Neural cell (in vitro differentiated cells): ENCODE measurements around the gene GPHN. TPM values are rescaled to one million over a fixed set of nuclear protein-coding genes. Genes with fewer than 3 reads are reported as not detected.

Experiments
- H2AFZ ChIP-seq: fragments of 200-600, 300-800 bp; sonication (generic), shearing (Covaris generic); 2 replicates; pipeline ENCODE4 v1.6.0; 2014; ENCODE audit warnings: low read depth, mild to moderate bottlenecking, antibody characterized with exemption, low read length, moderate library complexity
- H3F3A ChIP-seq: fragments of 200-600 bp; shearing (Covaris generic); 2 replicates; pipeline ENCODE4 v1.6.1; 2016; ENCODE audit warnings: mild to moderate bottlenecking, moderate library complexity, mixed read lengths, antibody characterized with exemption, low read length; ENCODE audit not compliant: insufficient read depth, poor library complexity, severe bottlenecking
- H3K27ac ChIP-seq: fragments of 200-600, 300-800 bp; sonication (generic), shearing (Covaris generic); 2 replicates; pipeline ENCODE4 v1.5.1; 2014; ENCODE audit warnings: mild to moderate bottlenecking, low read length, moderate library complexity
- H3K27me3 ChIP-seq: fragments of 300-800, 200-600 bp; sonication (generic), shearing (Covaris generic); 2 replicates; pipeline ENCODE4 v1.6.0; 2014; ENCODE audit warnings: mild to moderate bottlenecking, low read depth, low read length, moderate library complexity; ENCODE audit not compliant: insufficient read depth
- H3K36me3 ChIP-seq: fragments of 300-800, 200-600 bp; sonication (generic), shearing (Covaris generic); 2 replicates; pipeline ENCODE4 v1.5.1; 2014; ENCODE audit warnings: mild to moderate bottlenecking, antibody characterized with exemption, low read length, moderate library complexity; ENCODE audit not compliant: insufficient read depth
- H3K4me2 ChIP-seq: fragments of 300-800, 200-600 bp; sonication (generic), shearing (Covaris generic); 2 replicates; pipeline ENCODE4 v1.6.0; 2014; ENCODE audit warnings: mild to moderate bottlenecking, low read length
- H3K4me3 ChIP-seq: fragments of 300-800, 200-600 bp; sonication (generic), shearing (Covaris generic); 2 replicates; pipeline ENCODE4 v1.5.1; 2014; ENCODE audit warnings: mild to moderate bottlenecking, low read length, moderate library complexity
- H3K79me2 ChIP-seq: fragments of 200-600 bp; shearing (Covaris generic); replicated peaks from 2 replicates; pipeline ENCODE4 v1.6.0; 2014; ENCODE audit warnings: mild to moderate bottlenecking, low read length, moderate library complexity; ENCODE audit not compliant: insufficient read depth
- H3K9ac ChIP-seq: fragments of 300-800, 200-600 bp; sonication (generic), shearing (Covaris generic); 2 replicates; pipeline ENCODE4 v1.6.1; 2016; ENCODE audit warnings: mild to moderate bottlenecking, low read length, mixed read lengths
- H3K9me2 ChIP-seq: fragments of 200-600 bp; shearing (Covaris generic); 2 replicates; pipeline ENCODE4 v1.6.1; 2016; ENCODE audit warnings: mild to moderate bottlenecking, low read length, mixed read lengths; ENCODE audit not compliant: insufficient read depth
- H3K9me3 ChIP-seq: fragments of 200-600, 300-800 bp; sonication (generic), shearing (Covaris generic); 2 replicates; pipeline ENCODE4 v1.6.1; 2016; ENCODE audit warnings: mild to moderate bottlenecking, mixed run types, low read length, moderate library complexity, mixed read lengths
- H4K20me1 ChIP-seq: fragments of 200-600 bp; shearing (Covaris generic); 2 replicates; pipeline ENCODE4 v1.6.1; 2016; ENCODE audit warnings: mild to moderate bottlenecking, mixed run types; ENCODE audit not compliant: insufficient read depth
- CTCF ChIP-seq: fragments of 450-650 bp; IDR thresholded peaks from 2 replicates; pipeline ENCODE4 v1.5.1; 2014; ENCODE audit warnings: antibody characterized with exemption, mild to moderate bottlenecking, moderate library complexity; ENCODE audit not compliant: poor library complexity, severe bottlenecking
- EP300 ChIP-seq: fragments of 450-650 bp; conservative IDR thresholded peaks from 2 replicates; pipeline ENCODE4 v1.6.1; 2014; ENCODE audit warnings: antibody characterized with exemption, mild to moderate bottlenecking, moderate library complexity; ENCODE audit not compliant: poor library complexity, severe bottlenecking
- EZH2 ChIP-seq: fragments of 200-600, 300-800 bp; shearing (Covaris generic), sonication (generic); IDR thresholded peaks from 2 replicates; pipeline ENCODE4 v1.6.1; 2014; ENCODE audit warnings: antibody characterized with exemption, low read length, borderline replicate concordance, mild to moderate bottlenecking; ENCODE audit not compliant: insufficient read depth, poor library complexity, severe bottlenecking
- MXI1 ChIP-seq: fragments of 450-650 bp; conservative IDR thresholded peaks from 2 replicates; pipeline ENCODE4 v1.6.1; 2014; ENCODE audit warnings: antibody characterized with exemption, mild to moderate bottlenecking; ENCODE audit not compliant: poor library complexity, severe bottlenecking
- POLR2AphosphoS5 ChIP-seq: IDR thresholded peaks from 2 replicates; pipeline ENCODE4 v1.6.1; 2012
- RAD21 ChIP-seq: fragments of 450-650 bp; conservative IDR thresholded peaks from 2 replicates; pipeline ENCODE4 v1.6.1; 2014; ENCODE audit warnings: antibody characterized with exemption, mild to moderate bottlenecking, moderate library complexity
- REST ChIP-seq: IDR thresholded peaks from 2 replicates; pipeline ENCODE4 v1.6.1; 2012; ENCODE audit warnings: borderline replicate concordance
- SMC3 ChIP-seq: fragments of 450-650 bp; conservative IDR thresholded peaks from 2 replicates; pipeline ENCODE4 v1.6.1; 2014; ENCODE audit warnings: antibody characterized with exemption, mild to moderate bottlenecking, moderate library complexity; ENCODE audit not compliant: poor library complexity
- TAF1 ChIP-seq: IDR thresholded peaks from 2 replicates; pipeline ENCODE4 v1.6.1; 2012; ENCODE audit warnings: low read depth
- polyA plus RNA-seq: library from polyadenylated mRNA; depleted of rRNA; stranded (reverse); fragments of >200 nt; gene quantifications from 2 replicates; pipeline ENCODE4 v1.2.3, GENCODE V29; 2014

The GPHN gene
- polyA plus RNA-seq, 1 donor from 2014 or later, result 135 TPM

GRCh38 chr14:66782853-66783252 is 274.9 kb downstream of the GPHN start:
- Histone ChIP-seq H3K9ac (no peak overlapping the region), H3K9me2 (no peaks in the 10 kb centered on the region), H3K4me2 (no peak overlapping the region), H3K9me3 (no peaks in the 10 kb centered on the region), H3K36me3 (no peaks in the 10 kb centered on the region), H2AFZ (no peak overlapping the region), H3K27ac (no peak overlapping the region), H3F3A (no peaks in the 10 kb centered on the region), H4K20me1 (no peaks in the 10 kb centered on the region), H3K79me2 (no peaks in the 10 kb centered on the region), H3K4me3 (no peak overlapping the region), H3K27me3 (no peaks in the 10 kb centered on the region)
- TF ChIP-seq RAD21 (no peak), POLR2AphosphoS5 (no peak)

GRCh38 chr14:66790101-66790500 is 282.2 kb downstream of the GPHN start:
- Histone ChIP-seq H3K27ac (no peak overlapping the region), H3K9ac (no peak overlapping the region), H3K27me3 (no peaks in the 10 kb centered on the region), H3K79me2 (no peaks in the 10 kb centered on the region), H3F3A (no peaks in the 10 kb centered on the region), H2AFZ (no peak overlapping the region), H3K9me3 (peaks cover 6% of the 10 kb centered on the region), H3K4me2 (no peak overlapping the region), H3K9me2 (no peaks in the 10 kb centered on the region), H3K36me3 (no peaks in the 10 kb centered on the region), H3K4me3 (no peak overlapping the region), H4K20me1 (no peaks in the 10 kb centered on the region)
- TF ChIP-seq EP300, result no peak
- TF ChIP-seq EZH2, result no peak
- no peak for TF ChIP-seq TAF1
- no peak for TF ChIP-seq POLR2AphosphoS5
- TF ChIP-seq CTCF, result no peak
- TF ChIP-seq MXI1, result no peak
- no peak for TF ChIP-seq REST
- TF ChIP-seq RAD21, result no peak
- TF ChIP-seq SMC3, result no peak

- TF ChIP-seq RAD21, result no peak
- no peak for TF ChIP-seq TAF1
- TF ChIP-seq SMC3, result no peak
- no peak for TF ChIP-seq MXI1
- no peak for TF ChIP-seq REST
- no peak for TF ChIP-seq POLR2AphosphoS5
- no peaks in the 10 kb centered on the region for H3K27me3 ChIP-seq
- H3F3A ChIP-seq, result no peaks in the 10 kb centered on the region
These were observed 295.0 kb downstream of the GPHN start for GRCh38 chr14:66802962-66803361.

More at GRCh38 chr14:66802962-66803361, 295.0 kb downstream of the GPHN start:
- Histone ChIP-seq H3K9ac (no peak overlapping the region), H3K9me3 (no peaks in the 10 kb centered on the region), H3K36me3 (no peaks in the 10 kb centered on the region), H3K4me2 (no peak overlapping the region), H2AFZ (no peak overlapping the region), H3K27ac (no peak overlapping the region), H3K9me2 (no peaks in the 10 kb centered on the region), H3K79me2 (no peaks in the 10 kb centered on the region), H4K20me1 (no peaks in the 10 kb centered on the region), H3K4me3 (no peak overlapping the region)
